GM21723 (cell line): ENCODE results near the gene NTN3.
A peak's percentile ranks its signal among the peaks of the same experiment; 100 is the strongest.

ENCODE experiments used
- ATAC-seq: cut with Tn5 transposase; IDR thresholded peaks from one replicate; pipeline ENCODE4 v1.9.1; 2021; ENCODE audit warnings: mild to moderate bottlenecking, moderate library complexity; ENCODE audit not compliant: unreplicated experiment

The NTN3 gene

DNA sequence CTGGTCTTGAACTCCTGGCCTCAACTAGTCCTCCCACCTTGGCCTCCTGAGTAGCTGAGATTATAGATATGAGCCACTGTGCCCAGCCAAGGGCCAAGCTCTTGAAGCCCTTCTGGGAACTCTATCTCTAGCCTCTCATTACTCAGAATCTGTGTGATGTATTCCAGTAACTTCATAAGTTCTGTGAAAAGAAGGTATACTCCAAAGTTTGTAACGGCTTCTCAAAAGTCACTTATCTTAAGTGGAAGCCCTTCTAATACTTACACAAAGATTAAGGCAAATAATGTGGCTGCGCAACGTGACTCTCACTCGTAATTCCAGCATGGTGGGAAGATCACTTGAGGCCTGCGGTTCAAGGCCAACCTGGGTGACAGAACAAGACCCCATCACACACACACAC, 23.5 kb downstream of the NTN3 start:
- ATAC-seq = no peak

DNA sequence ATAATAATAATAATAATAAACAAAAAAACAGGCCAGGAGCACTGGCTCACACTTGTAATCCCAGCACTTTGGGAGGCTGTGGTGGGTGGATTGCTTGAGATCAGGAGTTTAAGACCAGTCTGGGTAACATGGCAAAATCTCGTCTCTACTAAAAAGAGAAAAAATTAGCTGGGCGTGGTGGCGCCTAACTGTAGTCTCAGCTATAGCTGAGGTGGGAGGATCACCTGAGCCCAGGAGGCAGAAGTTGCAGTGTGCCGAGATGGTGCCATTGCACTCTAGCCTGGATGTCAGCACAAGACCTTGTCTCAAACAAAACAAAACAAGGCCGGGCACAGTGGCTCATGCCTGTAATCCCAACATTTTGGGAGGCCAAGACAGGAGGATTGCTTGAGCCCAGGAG, 23.9 kb downstream of the NTN3 start:
- no peak for ATAC-seq

DNA sequence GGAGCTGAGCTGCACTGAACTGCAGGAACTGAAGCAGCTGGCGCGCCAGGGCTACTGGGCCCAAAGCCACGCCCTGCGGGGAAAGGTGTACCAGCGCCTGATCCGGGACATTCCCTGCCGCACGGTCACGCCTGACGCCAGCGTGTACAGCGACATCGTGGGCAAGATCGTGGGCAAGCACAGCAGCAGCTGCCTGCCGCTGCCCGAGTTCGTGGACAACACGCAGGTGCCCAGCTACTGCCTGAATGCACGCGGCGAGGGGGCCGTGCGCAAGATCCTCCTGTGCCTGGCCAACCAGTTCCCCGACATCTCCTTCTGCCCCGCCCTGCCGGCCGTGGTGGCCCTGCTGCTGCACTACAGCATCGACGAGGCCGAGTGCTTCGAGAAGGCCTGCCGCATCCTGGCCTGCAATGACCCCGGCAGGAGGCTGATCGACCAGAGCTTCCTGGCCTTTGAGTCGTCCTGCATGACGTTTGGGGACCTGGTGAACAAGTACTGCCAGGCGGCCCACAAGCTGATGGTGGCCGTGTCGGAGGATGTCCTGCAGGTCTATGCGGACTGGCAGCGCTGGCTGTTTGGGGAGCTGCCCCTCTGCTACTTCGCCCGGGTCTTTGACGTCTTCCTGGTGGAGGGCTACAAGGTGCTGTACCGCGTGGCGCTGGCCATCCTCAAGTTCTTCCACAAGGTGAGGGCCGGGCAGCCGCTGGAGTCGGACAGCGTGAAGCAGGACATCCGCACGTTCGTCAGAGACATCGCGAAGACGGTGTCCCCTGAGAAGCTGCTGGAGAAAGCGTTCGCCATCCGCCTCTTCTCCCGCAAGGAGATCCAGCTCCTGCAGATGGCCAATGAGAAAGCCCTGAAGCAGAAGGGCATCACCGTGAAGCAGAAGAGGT, 25.4 kb downstream of the NTN3 start:
- ATAC-seq = no peak

GRCh38 chr16:2497116-2497630, 26.1 kb downstream of the NTN3 start:
- no peak for ATAC-seq

- ATAC-seq = no peak
Observed at GRCh38 chr16:2497695-2498484, 26.8 kb downstream of the NTN3 start.

GRCh38 chr16:2498531-2499253, 27.6 kb downstream of the NTN3 start:
- no peak for ATAC-seq

DNA sequence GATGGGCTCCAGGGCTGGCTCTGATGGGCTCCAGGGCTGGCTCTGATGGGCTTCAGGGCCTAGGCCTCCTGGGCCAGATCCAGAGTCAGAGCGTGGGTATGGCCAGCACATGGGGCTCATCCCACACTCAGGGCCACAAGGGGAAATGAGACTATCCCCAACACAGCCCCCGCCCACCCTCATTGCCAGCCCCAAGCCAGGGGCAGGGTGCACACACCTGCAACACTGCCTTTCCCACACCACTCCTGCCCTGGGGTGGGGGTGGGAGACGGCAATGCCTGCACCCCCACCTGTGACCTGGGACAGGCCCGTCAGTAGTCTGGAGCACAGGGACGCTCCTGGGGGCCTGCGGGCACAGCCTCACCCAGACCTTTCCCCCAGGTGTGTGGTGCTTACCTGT, 28.4 kb downstream of the NTN3 start:
- ATAC-seq = no peak

- no peak for ATAC-seq
Observed at GRCh38 chr16:2499890-2500429, 28.9 kb downstream of the NTN3 start.

- no peak for ATAC-seq
Observed at GRCh38 chr16:2500430-2500917, 29.4 kb downstream of the NTN3 start.

- no peak for ATAC-seq
Observed at GRCh38 chr16:2500918-2501750, 30.0 kb downstream of the NTN3 start.

GRCh38 chr16:2501946-2502895, 31.1 kb downstream of the NTN3 start:
- ATAC-seq = no peak

DNA sequence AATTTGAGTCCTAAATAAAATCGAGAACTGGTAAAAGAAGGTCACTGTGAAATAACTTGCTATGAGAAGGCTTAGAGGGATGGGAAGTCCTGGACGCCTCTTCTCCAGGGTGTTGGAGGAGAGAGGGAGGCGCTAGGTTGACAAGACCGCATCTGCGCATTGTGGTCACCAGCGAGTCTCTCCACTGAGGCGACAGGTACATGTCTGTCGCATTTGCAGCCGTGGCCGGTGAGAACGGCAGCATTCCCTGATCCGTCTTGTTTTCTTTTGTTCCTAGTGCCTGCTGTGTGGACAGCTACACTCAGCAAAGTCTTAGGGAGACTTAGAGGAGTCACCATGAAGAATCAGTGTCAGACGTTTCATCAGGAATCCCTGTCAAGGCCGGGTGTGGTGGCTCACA, 34.6 kb downstream of the NTN3 start:
- no peak for ATAC-seq

GRCh38 chr16:2507052-2507659, 36.1 kb downstream of the NTN3 start:
- ATAC-seq = peak; percentile 53

DNA sequence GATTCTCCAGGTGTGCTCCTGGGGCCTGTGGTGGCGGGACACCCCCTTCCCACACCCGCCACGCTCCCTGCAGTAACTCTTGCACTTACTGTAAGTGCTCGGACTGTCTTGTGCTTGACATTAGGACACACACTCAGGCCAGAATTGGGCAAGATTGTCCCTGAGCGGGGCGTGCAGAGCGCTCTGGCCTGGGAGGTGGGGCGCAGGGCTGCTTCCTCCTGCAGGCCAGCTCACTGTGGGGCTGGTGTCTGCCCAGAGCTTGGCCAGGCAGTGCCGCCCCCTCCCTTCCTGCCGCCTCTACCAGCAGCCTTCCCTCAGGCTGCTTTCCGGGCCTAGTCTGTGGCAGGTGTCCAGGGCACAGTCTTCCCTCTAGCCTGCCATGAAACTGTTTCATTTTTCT, 36.6 kb downstream of the NTN3 start:
- ATAC-seq = no peak

DNA sequence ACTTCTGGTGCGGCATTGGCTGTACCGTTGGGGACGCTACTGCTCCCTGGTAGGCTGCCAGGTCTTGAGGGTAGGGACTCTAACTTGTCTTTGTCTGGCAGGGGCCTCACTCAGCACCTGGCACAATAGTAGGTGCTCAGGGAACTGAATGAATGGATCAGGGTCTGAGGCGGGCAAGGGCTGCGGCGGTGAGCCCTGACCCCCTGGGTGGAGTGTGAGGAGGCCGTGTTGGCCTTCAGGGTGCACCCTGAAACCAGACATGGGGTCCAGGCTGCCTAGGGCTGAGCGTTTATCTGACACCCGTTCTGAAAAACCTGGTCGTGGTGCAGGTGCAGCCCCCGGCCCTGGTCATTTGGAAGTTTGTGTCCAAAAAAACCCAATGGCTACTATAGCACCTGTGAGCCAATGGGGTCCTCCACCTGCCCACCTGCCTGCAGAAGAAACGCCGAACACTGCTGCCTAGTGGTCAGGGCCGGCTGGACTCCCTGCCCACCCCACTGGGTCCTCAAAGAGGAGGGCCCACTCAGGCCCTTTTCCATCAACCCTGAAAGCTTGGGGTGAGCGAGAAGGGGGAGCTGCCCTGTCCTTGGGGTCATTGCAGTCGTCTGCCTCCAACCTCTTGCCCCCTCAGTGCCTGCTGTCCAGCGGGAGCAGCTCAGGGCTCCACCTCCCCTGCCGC, 37.8 kb downstream of the NTN3 start:
- ATAC-seq = no peak

DNA sequence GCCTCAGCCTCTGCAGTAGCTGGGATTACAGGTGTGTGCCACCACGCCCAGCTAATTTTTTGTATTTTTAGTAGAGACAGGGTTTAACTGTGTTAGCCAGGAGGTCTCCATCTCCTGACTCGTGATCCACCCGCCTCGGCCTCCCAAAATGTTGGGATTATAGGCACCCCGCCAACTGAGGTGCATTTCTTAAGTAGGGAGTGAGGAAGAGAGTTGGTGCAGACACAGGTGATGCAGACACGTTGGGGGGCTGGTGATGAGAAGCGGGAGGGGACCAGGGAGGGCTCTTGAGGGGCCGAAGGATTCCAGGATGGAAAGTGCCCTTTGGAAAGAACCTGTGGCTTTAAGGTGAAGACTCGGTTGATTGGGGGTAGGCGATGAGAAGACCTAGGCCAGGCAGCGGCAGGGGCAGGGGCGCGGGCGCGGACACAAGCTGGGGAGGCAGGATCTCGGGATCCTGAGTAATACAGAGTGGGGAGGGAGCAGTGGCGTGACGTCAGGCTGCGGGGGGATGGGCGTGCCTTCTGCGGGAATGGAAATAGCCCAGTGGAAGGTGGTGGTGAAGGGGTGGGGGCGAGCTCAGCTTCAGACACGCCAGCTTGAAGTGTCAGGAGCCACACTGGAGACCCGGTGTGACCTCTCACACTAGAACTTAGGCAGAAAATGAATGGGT, 40.2 kb downstream of the NTN3 start:
- ATAC-seq = no peak
